ENCODE results near the gene MAP3K12. TPM values are rescaled to one million over a fixed set of nuclear protein-coding genes. Genes with fewer than 3 reads are reported as not detected.

Gene MAP3K12
- total RNA-seq, 1 experiment from 2014 or later, result 3.9 TPM

DNA sequence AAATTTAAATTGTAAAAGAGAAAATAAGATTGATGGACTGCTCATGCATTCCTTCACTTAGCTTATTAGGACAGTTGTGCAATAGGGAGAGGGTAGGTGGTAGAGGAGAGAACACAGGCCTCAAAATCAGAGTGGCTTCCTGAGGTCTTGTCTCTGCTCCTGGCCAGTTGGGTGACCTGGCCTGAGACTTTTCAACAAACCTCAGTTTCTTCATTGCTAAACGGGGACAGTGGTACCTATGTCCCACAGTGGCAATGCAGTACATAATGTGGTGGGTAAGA is 2.6 kb downstream of the MAP3K12 start:
- Mint-ChIP-seq H3K36me3 (ENCODE audit: insufficient read depth, unreplicated experiment) (peaks cover 17% of the 10 kb centered on the region), H3K9me3 (ENCODE audit: unreplicated experiment) (no peaks in the 10 kb centered on the region), H3K27me3 (ENCODE audit: insufficient read depth, unreplicated experiment) (no peaks in the 10 kb centered on the region), H3K4me1 (ENCODE audit: low read depth, unreplicated experiment) (peaks cover 44% of the 10 kb centered on the region), H3K4me3 (ENCODE audit: unreplicated experiment) (no peak overlapping the region), H3K27ac (ENCODE audit: unreplicated experiment) (no peak overlapping the region)
- TF ChIP-seq, protein P1, sequence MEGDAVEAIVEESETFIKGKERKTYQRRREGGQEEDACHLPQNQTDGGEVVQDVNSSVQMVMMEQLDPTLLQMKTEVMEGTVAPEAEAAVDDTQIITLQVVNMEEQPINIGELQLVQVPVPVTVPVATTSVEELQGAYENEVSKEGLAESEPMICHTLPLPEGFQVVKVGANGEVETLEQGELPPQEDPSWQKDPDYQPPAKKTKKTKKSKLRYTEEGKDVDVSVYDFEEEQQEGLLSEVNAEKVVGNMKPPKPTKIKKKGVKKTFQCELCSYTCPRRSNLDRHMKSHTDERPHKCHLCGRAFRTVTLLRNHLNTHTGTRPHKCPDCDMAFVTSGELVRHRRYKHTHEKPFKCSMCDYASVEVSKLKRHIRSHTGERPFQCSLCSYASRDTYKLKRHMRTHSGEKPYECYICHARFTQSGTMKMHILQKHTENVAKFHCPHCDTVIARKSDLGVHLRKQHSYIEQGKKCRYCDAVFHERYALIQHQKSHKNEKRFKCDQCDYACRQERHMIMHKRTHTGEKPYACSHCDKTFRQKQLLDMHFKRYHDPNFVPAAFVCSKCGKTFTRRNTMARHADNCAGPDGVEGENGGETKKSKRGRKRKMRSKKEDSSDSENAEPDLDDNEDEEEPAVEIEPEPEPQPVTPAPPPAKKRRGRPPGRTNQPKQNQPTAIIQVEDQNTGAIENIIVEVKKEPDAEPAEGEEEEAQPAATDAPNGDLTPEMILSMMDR (IDR thresholded peaks at IDR 0.05; ENCODE audit: insufficient read depth in 1 of 2, low read depth in 1 of 2, low read length in 1 of 2, severe bottlenecking in 1 of 2, unreplicated experiment in 1 of 2), result no peak
- Histone ChIP-seq H3K4me3 (ENCODE audit: low read depth, low read length) (no peak overlapping the region), H3K36me3 (ENCODE audit: control insufficient read depth, insufficient read depth, low read length) (no peaks in the 10 kb centered on the region), H3K4me1 (peaks cover 25% of the 10 kb centered on the region), H3K27me3 (replicated peaks; ENCODE audit: control insufficient read depth, insufficient read depth, low read length) (no peaks in the 10 kb centered on the region), H3K9me3 (no peaks in the 10 kb centered on the region)
- no TSS peak for BruUV-seq (replicated peaks)
- POLR2A ChIA-PET, result no interaction called here
- CTCF ChIA-PET, result no interaction called here
- intact Hi-C loops (cut with micrococcal nuclease; ENCODE audit: unreplicated experiment), result no loop called here
- no peak for DNase-seq

DNA sequence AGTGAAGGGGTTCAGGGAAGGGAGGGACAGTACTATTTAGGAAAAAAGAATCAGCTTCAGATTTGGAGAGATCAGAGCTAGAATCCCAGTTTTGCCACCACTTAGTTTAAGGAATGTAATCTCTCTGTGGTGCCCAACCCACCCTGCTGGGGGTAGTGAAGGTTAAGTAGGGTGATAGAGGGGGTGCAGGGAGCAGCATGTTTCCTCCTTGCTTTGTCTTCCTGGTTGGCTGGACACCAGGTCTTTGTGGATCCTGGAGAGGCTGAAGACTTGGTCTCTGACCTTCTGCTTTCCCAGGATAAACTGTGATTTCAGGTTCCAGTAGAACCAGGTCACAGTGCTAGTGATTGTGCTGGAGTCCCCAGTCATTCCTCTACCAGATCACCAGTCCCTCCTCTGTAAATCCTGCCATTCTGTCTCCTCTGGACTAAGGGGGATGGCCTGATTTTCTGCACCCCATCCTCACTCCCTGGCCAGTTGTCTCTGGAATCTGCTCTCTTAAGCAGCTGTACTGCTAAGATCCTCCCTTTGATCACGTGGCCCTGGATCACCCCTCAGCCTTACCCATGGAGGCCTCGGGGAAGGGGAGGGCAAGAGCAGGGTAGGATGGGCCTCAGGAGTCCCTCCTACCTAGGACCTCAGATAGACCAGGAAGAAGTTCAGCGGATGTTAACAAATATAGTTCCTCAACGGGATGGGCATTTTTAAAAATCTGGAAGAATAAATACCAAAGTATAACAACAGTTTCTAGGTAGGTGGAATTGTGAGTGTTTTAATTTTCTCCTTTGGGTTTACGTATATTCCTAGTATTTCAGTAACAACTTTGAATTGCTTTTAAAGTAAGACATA is 3.1 kb downstream of the MAP3K12 start:
- CTCF ChIA-PET, result no interaction called here
- no TSS peak for BruUV-seq (replicated peaks)
- Mint-ChIP-seq H3K36me3 (ENCODE audit: insufficient read depth, unreplicated experiment) (peaks cover 17% of the 10 kb centered on the region), H3K4me1 (ENCODE audit: low read depth, unreplicated experiment) (peaks cover 44% of the 10 kb centered on the region), H3K4me3 (ENCODE audit: unreplicated experiment) (no peak overlapping the region), H3K27me3 (ENCODE audit: insufficient read depth, unreplicated experiment) (no peaks in the 10 kb centered on the region), H3K9me3 (ENCODE audit: unreplicated experiment) (no peaks in the 10 kb centered on the region), H3K27ac (ENCODE audit: unreplicated experiment) (peak overlapping the region; percentile 1)
- TF ChIP-seq, protein P1 (IDR thresholded peaks at IDR 0.05; ENCODE audit: insufficient read depth in 1 of 2, low read depth in 1 of 2, low read length in 1 of 2, severe bottlenecking in 1 of 2, unreplicated experiment in 1 of 2), result no peak
- Histone ChIP-seq H3K9me3 (no peaks in the 10 kb centered on the region), H3K27me3 (replicated peaks; ENCODE audit: control insufficient read depth, insufficient read depth, low read length) (no peaks in the 10 kb centered on the region), H3K36me3 (ENCODE audit: control insufficient read depth, insufficient read depth, low read length) (no peaks in the 10 kb centered on the region), H3K4me3 (ENCODE audit: low read depth, low read length) (no peak overlapping the region), H3K4me1 (peaks cover 25% of the 10 kb centered on the region)
- DNase-seq, result peak; percentile 38 to 68
- intact Hi-C loops (cut with micrococcal nuclease; ENCODE audit: unreplicated experiment), result no loop called here
- POLR2A ChIA-PET, result no interaction called here

DNA sequence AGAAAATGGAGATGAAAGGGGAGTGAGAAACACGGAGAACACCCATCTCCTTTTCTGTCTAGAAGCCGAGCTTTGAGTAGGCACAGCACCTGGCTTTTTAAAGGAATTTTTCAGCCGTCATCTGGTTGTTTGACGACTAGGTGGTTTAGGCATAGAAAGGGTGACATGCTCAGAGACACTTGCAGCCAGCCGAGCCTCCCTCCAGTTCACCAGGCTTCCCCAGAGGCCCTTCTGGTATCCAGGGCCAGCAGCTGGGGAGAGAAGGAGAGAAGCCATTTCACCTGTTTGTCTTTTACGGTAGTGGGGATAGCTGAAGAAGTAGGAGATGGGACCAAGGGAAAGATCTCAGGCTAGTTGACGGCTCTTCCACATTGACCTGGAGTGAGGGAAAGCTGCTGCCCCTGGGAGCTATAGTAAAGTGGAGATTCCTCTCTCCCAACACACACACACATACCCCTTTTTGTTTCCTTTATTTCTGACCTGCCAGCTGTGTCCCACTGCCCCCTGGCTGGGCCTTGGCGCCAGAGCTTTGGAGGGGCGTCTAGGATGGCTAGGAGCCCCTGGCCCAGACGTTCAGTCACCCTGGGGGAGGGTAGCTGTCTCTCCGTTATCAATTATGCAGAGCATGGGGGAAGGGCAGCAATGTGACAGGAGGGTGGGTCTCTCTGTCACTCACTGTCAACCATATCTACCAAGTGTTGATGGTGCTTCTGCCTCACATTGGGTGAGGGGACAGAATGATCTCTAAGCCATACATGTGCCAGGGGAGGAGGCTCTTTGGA is 5.5 kb downstream of the MAP3K12 start:
- intact Hi-C loops (cut with micrococcal nuclease; ENCODE audit: unreplicated experiment), result loop anchor here (1.0 kb wide), 1 partner anchor 8 kb away; the partner anchor contains the start of gene TARBP2
- Mint-ChIP-seq H3K27ac (ENCODE audit: unreplicated experiment) (peak overlapping the region; percentile 72), H3K27me3 (ENCODE audit: insufficient read depth, unreplicated experiment) (no peaks in the 10 kb centered on the region), H3K36me3 (ENCODE audit: insufficient read depth, unreplicated experiment) (peaks cover 31% of the 10 kb centered on the region), H3K4me3 (ENCODE audit: unreplicated experiment) (peak overlapping the region; percentile 88), H3K4me1 (ENCODE audit: low read depth, unreplicated experiment) (peaks cover 34% of the 10 kb centered on the region), H3K9me3 (ENCODE audit: unreplicated experiment) (no peaks in the 10 kb centered on the region)
- BruUV-seq (replicated peaks), result TSS peak; percentile 93
- TF ChIP-seq, protein P1 (IDR thresholded peaks at IDR 0.05; ENCODE audit: insufficient read depth in 1 of 2, low read depth in 1 of 2, low read length in 1 of 2, severe bottlenecking in 1 of 2, unreplicated experiment in 1 of 2), result peak in 1 of 2 experiments; percentile 26
- H3K36me3 ChIP-seq (ENCODE audit: control insufficient read depth, insufficient read depth, low read length), result no peaks in the 10 kb centered on the region
- no peaks in the 10 kb centered on the region for H3K27me3 ChIP-seq (replicated peaks; ENCODE audit: control insufficient read depth, insufficient read depth, low read length)
- ChIA-PET POLR2A (interaction anchor here (0.6 kb wide), 1 partner anchor 313 kb away, joined by 3 read pairs; the partner anchor contains the start of gene ZNF740), CTCF (interaction anchor here (0.6 to 1.9 kb wide), 6 partner anchors 12 to 173 kb away, joined by 3 to 6 read pairs (median 4); partner anchors contain the start of gene AAAS)
- peak overlapping the region; percentile 61 for H3K4me3 ChIP-seq (ENCODE audit: low read depth, low read length)
- no peak for DNase-seq
- H3K9me3 ChIP-seq, result no peaks in the 10 kb centered on the region
- peaks cover 18% of the 10 kb centered on the region for H3K4me1 ChIP-seq
